Glutamatergic neuron (in vitro differentiated cells): ENCODE results near the gene LARP4. TPM values are rescaled to one million over a fixed set of nuclear protein-coding genes. Genes with fewer than 3 reads are reported as not detected.
"Not testable (repeated sequence)": the region's sequence is repeated elsewhere in the genome, so short reads cannot be mapped to it uniquely, and the experiment has no call there.

Experiments used
- DNase-seq: peaks from one replicate; pipeline ENCODE4 v3.0.0; 2022
- H3K27ac Mint-ChIP-seq: one replicate; pipeline ENCODE4 v1.8.0; 2020; ENCODE audit warnings: mild to moderate bottlenecking, mixed read lengths, inconsistent platforms; ENCODE audit not compliant: unreplicated experiment
- H3K27me3 Mint-ChIP-seq: one replicate; pipeline ENCODE4 v1.8.0; 2020; ENCODE audit warnings: mild to moderate bottlenecking, moderate library complexity, mixed read lengths, inconsistent platforms; ENCODE audit not compliant: unreplicated experiment
- H3K36me3 Mint-ChIP-seq: one replicate; pipeline ENCODE4 v1.8.0; 2020; ENCODE audit warnings: mild to moderate bottlenecking, mixed read lengths, inconsistent platforms; ENCODE audit not compliant: unreplicated experiment
- H3K4me1 Mint-ChIP-seq: one replicate; pipeline ENCODE4 v1.8.0; 2020; ENCODE audit warnings: mild to moderate bottlenecking, low read depth, mixed read lengths, inconsistent platforms; ENCODE audit not compliant: unreplicated experiment
- H3K4me3 Mint-ChIP-seq: one replicate; pipeline ENCODE4 v1.8.0; 2020; ENCODE audit warnings: mild to moderate bottlenecking, mixed read lengths, inconsistent platforms; ENCODE audit not compliant: unreplicated experiment
- H3K9me3 Mint-ChIP-seq: one replicate; pipeline ENCODE4 v1.8.0; 2020; ENCODE audit warnings: mild to moderate bottlenecking, moderate library complexity, mixed read lengths, inconsistent platforms; ENCODE audit not compliant: unreplicated experiment
- total RNA-seq: library from RNA; stranded (reverse); fragmentation: NEBNext Ultra II Directional; extraction: Animal tissue kit (Norgen Biotek cat#: 25700); gene quantifications from one replicate; pipeline ENCODE4 v1.2.1, GENCODE V29; 2021; ENCODE audit not compliant: unreplicated experiment
- TF ChIP-seq, protein P1 (sequence below): fragments of 200-600 bp; sonication (generic); IDR thresholded peaks from one replicate; pipeline ENCODE4 v1.5.0; 2021; ENCODE audit not compliant: partially characterized antibody, unreplicated experiment

LARP4 gene
- total RNA-seq, 1 donor from 2014 or later = 33.8 TPM

DNA sequence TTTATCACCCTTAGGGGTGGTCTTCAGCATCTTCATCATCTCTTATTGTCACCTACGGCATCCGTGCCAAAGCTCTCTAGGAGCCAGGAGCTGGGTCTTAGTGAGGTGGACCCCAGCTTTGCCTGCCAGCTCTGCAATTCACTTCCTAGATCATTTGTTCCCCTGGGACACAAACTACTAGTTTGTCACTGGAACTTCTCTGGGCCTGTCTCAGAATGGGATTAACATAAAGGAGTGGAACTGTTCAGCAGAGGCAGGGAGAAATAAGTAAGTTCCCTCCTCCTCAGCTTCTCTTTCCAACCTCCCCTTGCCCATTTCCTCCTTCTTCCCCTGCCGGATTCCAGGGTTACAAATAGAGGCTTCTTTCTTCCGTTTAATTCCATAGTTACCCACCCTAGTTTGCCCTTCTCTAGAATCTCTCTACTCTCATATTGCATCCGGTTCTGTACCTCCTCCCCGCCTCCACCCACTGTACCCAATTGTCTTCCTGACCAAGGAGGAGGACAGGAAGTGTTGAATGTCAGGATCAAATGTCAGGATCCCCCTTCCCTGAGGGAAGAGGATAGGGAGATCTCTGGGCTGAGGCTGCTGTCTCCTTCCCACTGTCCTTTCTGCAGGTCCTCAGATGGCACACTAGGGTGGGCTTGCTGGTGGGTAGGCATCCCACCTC lies 25.0 kb downstream of the LARP4 start:
- TF ChIP-seq, protein P1, sequence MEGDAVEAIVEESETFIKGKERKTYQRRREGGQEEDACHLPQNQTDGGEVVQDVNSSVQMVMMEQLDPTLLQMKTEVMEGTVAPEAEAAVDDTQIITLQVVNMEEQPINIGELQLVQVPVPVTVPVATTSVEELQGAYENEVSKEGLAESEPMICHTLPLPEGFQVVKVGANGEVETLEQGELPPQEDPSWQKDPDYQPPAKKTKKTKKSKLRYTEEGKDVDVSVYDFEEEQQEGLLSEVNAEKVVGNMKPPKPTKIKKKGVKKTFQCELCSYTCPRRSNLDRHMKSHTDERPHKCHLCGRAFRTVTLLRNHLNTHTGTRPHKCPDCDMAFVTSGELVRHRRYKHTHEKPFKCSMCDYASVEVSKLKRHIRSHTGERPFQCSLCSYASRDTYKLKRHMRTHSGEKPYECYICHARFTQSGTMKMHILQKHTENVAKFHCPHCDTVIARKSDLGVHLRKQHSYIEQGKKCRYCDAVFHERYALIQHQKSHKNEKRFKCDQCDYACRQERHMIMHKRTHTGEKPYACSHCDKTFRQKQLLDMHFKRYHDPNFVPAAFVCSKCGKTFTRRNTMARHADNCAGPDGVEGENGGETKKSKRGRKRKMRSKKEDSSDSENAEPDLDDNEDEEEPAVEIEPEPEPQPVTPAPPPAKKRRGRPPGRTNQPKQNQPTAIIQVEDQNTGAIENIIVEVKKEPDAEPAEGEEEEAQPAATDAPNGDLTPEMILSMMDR = no peak
- Mint-ChIP-seq H3K4me3 (no peak overlapping the region), H3K36me3 (no peaks in the 10 kb centered on the region), H3K27me3 (no peaks in the 10 kb centered on the region), H3K4me1 (peaks cover 8% of the 10 kb centered on the region), H3K9me3 (no peaks in the 10 kb centered on the region), H3K27ac (no peak overlapping the region)
- no peak for DNase-seq

DNA sequence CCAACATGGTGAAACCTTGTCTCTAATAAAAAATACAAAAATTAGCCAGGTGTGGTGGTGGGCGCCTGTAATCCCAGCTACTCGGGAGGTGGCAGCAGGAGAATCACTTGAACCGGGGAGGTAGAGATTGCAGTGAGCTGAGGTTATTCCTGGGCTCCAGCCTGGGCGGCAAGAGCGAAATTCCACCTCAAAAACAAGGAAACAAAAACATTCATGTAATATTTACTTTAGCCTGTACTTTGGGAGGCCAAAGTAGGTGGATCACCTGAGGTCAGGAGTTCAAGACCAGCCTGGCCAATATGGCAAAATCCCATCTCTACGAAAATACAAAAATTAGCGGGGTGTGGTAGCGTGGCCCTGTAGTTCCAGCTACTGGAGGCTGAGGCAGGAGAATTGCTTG lies 31.0 kb downstream of the LARP4 start:
- H3K27me3 Mint-ChIP-seq, H3K4me3 Mint-ChIP-seq, H3K9me3 Mint-ChIP-seq, DNase-seq, H3K27ac Mint-ChIP-seq, H3K36me3 Mint-ChIP-seq, H3K4me1 Mint-ChIP-seq: not testable (repeated sequence)

DNA sequence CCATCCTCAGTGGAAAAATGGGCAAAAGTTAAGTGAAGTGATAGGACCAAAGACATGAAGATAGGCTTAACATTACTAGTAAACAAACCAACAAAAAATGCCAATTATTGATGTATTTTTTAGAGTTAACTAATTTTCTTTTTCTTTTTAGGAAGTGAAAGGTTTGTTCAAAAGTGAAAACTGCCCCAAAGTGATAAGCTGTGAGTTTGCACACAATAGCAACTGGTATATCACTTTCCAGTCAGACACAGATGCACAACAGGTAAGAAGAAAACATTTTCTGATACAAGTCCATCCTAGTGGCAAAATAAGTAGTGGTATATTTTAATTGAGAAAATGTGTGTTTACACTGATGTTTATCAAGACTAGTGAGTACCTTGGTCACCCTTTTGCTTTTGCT lies 39.6 kb downstream of the LARP4 start:
- TF ChIP-seq, protein P1 = no peak
- no peak overlapping the region for H3K27ac Mint-ChIP-seq
- H3K36me3 Mint-ChIP-seq = no peaks in the 10 kb centered on the region
- H3K9me3 Mint-ChIP-seq = no peaks in the 10 kb centered on the region
- no peak overlapping the region for H3K4me3 Mint-ChIP-seq
- H3K27me3 Mint-ChIP-seq = no peaks in the 10 kb centered on the region
- H3K4me1 Mint-ChIP-seq = no peaks in the 10 kb centered on the region
- no peak for DNase-seq

DNA sequence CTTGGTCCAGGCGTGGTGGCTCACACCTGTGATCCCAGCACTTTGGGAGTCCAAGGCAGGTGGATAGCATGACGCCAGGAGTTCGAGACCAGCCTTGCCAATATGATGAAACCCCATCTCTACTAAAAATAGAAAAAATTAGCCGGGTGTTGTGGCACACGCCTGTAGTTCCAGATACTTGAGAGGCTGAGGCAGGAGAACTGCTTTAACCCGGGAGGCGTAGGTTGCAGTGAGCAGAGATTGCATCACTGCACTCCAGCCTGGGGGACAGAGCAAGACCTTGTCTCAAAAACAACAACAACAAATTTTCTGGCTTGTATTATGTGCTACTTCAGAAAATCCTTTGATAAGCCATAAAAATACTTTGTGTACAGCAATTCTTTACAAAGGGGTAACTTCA lies 41.1 kb downstream of the LARP4 start:
- peaks cover 3% of the 10 kb centered on the region for H3K36me3 Mint-ChIP-seq
- no peak overlapping the region for H3K4me3 Mint-ChIP-seq
- DNase-seq = no peak
- H3K9me3 Mint-ChIP-seq = no peaks in the 10 kb centered on the region
- no peaks in the 10 kb centered on the region for H3K27me3 Mint-ChIP-seq
- no peak overlapping the region for H3K27ac Mint-ChIP-seq
- H3K4me1 Mint-ChIP-seq = no peaks in the 10 kb centered on the region
- TF ChIP-seq, protein P1 = no peak

DNA sequence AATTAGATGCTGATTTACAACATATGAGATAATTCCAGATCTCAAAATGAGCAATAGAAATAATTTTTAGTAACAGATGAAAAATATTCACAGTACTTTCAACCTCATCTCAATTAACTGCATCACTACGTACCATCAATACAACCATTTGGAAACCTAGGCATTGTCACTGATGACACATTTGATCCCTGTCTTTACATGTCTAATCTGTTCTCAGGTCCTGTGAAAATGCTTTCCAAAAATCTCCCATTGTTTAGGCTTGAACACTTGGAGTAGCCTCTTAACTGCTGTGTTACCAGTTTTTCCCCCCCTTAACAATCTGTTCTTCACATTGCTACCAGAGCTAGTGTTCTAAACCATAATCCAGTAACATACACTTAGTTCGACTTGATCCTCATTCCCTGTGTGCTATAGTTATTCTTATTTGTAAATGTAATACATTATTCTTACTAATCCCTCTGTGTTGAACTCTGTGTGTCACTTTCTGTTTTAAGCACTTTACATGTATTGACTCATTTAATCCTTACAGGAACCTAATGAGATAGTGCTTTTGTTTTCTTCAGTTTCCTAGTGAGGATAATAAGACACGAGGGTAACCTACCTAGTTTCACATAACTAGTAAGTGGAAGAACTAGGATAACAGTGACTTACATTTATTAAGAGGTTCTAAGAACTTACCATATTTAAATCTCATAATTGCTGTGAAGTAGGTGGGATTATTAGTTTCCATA lies 41.7 kb downstream of the LARP4 start:
- Mint-ChIP-seq H3K27me3 (no peaks in the 10 kb centered on the region), H3K4me3 (no peak overlapping the region), H3K9me3 (no peaks in the 10 kb centered on the region), H3K4me1 (no peaks in the 10 kb centered on the region), H3K36me3 (peaks cover 3% of the 10 kb centered on the region), H3K27ac (no peak overlapping the region)
- TF ChIP-seq, protein P1 = no peak
- no peak for DNase-seq

DNA sequence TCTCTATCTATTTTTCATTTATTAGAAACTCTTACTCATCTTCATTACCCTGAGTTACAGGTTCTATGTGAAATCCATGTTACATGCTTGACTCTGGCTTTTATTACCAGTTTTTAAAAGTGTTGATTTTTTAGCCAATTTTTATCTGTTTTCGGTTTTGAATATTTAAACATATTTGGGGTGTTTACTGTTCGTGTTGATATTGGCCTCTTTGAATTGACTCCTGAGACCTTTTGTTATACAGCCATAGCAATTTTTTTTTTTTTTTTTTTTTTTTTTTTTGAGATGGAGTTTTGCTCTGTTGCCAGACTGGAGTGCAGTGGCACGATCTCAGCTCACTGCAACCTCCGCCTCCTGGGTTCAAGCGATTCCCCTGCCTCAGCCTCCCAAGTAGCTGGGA lies 49.0 kb downstream of the LARP4 start:
- not testable (repeated sequence) for H3K27me3 Mint-ChIP-seq, DNase-seq, H3K4me1 Mint-ChIP-seq, H3K36me3 Mint-ChIP-seq, H3K9me3 Mint-ChIP-seq, H3K4me3 Mint-ChIP-seq, H3K27ac Mint-ChIP-seq
